RKO (cell line): Measurements from ENCODE around the gene CHMP2A.
"Not testable (repeated sequence)": the region's sequence is repeated elsewhere in the genome, so short reads cannot be mapped to it uniquely, and the experiment has no call there.

Experiments used
- DNase-seq: peaks from one replicate; pipeline ENCODE4 v3.0.0-alpha.2; 2016; ENCODE audit warnings: low spot score

The CHMP2A gene

DNA sequence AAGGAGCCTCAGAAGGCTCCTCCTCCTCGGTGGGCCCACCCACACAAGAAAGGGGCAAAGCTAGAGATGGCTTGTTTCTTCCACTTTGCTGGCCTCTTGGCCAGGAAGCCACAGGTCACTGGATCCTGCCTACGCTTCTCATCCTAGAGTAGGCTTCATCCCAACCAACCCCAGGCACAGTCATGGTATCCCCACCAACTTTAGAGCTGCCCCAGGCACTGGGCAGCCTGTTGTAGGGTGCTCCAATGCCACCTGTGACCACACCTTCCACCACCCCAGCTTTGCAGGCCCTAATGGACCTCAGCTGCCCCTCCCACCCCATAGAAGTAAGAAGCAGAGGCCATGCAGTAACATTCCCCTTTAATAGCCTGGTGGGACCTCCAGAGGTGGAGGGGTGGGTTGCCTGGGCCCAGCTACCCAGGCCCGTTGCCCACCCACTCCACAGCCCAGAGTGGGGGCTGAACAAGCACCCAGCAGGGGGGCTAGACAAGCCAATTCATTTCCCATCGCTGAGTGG lies 522 bp upstream of the CHMP2A start:
- DNase-seq: no peak

DNA sequence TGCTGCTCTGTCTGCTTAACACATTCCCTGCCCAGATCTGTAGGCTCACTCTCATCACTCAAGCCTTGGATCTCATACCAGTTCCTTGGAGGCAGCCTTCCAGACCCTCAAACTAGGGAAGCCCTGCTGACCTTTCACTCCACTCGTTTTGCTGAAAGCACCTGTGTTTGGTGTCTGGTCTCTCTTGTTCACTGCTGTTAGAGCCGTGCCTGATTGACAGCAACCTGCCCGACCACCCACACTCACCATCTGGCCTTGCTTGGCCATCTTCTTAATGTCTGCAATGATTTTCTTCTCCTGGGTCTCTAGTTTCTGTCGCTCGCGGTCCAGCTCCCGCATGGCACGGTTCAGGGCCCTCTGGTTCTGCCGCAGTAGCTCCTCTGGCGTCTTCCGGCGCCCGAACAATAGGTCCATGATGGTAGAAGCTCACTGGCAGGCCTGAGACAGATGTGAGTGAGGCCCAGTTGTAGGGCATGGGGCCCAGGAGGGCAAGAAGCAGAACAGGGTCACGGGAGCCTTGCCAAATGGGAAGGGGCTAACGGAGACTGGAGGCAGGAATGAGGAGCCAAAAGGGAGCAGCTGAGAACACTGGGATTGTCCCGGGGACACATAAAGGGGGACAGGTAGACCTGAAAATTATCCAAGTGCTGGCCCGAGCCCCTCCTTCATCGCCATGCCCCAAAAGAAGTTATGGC lies 959 bp downstream of the CHMP2A start:
- no peak for DNase-seq

DNA sequence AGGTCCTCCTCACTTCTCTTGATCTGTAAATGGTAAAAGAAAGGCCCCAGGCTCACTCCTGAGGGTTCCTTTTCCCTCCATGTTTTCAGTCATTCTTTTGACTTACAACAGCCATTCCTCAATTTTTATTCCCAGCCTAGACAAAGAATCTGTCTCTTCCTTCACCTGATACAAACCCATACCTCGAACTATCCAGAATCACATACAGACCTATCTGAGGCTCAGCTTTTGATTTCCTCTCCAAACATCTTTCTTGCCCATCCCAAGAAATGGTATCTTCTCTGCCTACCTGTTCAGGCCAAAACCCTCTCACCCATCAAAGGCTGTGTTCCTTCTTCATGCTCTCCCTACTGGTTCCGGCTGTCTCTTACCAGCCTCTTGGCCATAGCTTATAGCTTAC lies 2.2 kb downstream of the CHMP2A start:
- DNase-seq: no peak

DNA sequence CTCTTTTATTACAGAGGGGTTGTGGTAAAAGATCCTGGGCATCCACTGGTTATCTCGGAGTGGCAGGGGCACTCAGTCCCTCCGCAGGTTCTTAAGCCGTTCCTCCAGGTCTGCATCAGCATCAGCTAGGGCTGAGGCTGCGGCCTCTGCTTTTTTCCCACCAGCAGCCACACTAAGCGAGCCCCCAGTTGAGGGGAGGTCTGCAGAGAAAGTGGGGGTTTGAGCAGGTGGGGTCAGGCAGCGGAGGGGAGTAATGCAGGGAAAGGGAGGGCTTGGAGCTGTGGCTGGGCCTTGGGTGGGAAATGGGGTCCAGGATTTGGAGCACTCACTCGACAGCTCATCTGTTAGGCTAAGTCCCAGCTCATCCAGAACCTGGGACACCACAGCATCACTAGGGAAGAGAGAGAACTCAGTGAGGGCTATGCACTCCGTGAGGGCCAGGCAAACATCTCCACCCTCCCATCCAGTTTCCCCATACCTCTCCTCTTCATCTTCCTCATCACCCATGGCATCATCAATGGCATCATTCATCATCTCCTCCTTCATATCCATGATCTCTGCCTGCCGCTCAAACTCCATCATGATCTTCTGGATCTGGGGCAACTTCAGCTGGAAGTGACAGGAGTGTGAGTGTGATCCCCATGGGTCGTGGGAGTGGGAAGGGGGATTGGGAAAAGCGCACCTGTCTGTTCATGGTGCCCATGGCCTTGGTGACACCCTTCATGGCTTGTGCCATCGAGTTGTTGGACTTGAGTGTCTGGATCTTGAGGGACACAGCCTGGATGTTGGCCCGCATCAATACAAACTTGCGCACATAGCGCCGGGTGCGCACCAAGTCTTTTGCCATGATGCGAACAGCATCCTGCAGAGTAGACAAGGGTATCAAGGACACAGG lies 3.1 kb downstream of the CHMP2A start:
- DNase-seq: no peak

DNA sequence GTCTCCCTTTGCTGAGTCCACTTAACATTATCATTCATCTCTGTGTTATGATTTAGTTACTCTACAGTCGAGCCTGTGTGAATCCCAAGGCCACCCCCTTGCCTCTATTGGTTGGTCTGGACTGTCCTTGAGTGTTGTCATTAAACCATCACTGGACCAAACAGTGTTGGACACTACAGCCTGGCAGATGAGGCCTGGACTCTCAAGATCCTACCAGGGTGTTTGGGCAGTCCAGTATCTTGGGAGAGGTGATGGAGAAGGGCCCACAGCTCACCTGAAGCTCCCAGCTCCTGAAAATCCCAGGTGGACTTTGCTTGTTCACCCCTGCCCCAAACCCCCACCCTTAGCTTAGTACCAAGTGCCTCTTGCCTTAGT lies 3.8 kb downstream of the CHMP2A start:
- no peak for DNase-seq

DNA sequence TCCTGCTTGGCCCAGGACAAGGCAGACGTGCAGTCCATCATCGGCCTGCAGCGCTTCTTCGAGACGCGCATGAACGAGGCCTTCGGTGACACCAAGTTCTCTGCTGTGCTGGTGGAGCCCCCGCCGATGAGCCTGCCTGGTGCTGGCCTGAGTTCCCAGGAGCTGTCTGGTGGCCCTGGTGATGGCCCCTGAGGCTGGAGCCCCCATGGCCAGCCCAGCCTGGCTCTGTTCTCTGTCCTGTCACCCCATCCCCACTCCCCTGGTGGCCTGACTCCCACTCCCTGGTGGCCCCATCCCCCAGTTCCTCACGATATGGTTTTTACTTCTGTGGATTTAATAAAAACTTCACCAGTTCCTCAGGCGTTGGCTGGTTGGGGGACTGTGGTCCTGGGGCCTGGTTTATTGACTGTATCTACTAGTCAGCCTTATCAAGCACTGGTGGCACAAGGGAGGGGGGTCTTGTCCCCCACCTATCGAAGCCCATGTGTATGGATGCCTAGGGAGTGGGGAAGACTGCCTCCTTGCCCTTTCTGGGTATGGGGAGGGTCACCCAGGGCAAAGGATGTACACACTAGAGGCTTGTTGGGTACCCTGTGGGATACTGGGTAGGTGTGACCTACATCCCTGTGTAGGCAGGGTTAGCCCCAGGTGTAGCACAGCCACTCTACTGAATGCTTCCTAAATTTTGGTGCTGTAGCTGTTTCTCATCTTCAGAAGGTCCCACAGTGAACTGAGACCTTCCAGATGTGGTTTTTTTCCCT lies 4.4 kb downstream of the CHMP2A start:
- DNase-seq: no peak

DNA sequence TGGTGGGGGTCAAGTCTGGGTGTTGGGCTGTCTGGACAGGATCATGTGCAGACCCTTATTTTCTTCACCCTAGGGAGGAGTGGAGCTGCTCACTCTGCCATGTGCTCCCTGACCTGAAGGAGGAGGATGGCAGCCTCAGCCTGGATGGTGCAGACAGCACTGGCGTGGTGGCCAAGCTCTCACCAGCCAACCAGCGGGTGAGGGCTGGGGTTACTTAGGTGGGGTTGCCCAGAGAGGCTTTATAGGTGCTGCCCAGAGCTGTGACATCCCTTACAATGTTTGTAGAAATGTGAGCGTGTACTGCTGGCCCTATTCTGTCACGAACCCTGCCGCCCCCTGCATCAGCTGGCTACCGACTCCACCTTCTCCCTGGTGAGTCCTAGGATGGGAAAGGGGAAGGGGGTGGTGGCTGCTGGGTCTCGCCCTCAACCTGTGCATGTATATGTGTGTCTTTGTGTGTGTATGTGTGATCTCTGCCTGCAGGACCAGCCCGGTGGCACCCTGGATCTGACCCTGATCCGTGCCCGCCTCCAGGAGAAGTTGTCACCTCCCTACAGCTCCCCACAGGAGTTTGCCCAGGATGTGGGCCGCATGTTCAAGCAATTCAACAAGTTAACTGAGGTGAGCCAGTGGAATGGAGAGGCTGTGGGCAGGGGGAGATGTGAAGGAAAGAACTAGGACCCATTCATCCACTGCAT lies 5.1 kb downstream of the CHMP2A start:
- DNase-seq: no peak

DNA sequence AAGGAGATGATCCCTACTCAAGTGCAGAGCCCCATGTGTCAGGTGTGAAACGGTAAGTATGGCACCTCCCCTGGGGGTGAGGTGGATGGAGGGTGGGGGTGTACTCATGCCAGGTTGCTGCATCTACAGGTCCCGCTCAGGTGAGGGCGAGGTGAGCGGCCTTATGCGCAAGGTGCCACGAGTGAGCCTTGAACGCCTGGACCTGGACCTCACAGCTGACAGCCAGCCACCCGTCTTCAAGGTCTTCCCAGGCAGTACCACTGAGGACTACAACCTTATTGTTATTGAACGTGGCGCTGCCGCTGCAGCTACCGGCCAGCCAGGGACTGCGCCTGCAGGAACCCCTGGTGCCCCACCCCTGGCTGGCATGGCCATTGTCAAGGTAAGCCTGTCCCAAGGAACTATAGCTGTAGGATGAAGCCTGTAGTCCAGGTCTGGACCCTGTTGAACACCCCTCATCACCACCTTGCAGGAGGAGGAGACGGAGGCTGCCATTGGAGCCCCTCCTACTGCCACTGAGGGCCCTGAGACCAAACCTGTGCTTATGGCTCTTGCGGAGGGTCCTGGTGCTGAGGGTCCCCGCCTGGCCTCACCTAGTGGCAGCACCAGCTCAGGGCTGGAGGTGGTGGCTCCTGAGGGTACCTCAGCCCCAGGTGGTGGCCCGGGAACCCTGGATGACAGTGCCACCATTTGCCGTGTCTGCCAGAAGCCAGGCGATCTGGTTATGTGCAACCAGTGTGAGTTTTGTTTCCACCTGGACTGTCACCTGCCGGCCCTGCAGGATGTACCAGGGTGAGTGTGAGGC lies 5.8 kb downstream of the CHMP2A start:
- no peak for DNase-seq

DNA sequence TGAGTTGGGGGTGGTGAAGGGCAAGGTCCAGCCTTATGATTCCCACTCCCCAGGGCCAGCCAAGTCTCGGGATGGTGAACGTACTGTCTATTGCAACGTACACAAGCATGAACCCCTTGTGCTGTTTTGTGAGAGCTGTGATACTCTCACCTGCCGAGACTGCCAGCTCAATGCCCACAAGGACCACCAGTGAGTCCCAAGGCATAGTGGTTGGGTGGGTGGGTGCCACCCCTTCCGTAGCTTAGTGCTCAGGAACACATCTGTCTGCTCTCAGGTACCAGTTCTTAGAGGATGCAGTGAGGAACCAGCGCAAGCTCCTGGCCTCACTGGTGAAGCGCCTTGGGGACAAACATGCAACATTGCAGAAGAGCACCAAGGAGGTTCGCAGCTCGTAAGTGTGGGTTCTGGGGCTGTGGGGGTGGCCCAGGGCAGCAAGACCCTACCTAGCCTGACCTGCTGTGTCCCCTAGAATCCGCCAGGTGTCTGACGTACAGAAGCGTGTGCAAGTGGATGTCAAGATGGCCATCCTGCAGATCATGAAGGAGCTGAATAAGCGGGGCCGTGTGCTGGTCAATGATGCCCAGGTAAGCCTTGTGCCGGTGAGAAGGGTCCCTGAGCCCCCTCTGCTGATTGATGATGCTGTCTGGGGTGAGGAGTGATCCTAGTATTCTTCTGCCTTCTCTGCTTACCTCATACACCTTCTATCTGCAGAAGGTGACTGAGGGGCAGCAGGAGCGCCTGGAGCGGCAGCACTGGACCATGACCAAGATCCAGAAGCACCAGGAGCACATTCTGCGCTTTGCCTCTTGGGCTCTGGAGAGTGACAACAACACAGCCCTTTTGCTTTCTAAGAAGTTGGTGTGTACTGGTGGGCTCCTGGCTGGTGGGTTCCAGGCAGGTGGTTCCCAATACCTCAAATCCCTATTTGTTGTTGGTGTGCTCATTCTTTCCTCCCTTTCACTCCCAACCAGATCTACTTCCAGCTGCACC lies 7.3 kb downstream of the CHMP2A start:
- DNase-seq: no peak

DNA sequence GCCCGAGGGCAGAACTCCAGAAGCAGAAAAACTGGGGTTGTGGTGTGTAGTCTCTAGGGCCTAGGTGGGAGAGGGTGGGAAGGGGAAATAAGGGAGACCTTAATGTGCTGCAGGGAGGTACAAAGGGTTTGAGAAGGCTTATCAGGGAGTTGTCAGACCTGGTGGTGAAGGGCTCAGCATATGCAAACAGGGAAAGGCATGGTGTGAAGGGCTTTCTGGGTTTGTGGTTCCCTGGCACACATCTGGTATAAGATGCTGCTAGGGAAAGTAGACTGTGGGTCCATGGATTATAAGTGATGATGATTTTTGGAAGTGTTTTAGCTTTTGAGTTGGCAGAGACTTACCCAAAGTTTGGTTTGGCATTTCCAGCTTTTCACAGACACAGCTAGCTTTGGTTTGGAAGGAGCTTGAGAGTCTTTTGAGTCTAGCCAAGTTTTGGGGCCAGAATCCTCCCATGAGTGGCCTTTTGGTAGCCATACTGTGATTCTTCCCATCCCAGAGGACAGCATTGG lies 8.8 kb downstream of the CHMP2A start:
- DNase-seq: no peak

DNA sequence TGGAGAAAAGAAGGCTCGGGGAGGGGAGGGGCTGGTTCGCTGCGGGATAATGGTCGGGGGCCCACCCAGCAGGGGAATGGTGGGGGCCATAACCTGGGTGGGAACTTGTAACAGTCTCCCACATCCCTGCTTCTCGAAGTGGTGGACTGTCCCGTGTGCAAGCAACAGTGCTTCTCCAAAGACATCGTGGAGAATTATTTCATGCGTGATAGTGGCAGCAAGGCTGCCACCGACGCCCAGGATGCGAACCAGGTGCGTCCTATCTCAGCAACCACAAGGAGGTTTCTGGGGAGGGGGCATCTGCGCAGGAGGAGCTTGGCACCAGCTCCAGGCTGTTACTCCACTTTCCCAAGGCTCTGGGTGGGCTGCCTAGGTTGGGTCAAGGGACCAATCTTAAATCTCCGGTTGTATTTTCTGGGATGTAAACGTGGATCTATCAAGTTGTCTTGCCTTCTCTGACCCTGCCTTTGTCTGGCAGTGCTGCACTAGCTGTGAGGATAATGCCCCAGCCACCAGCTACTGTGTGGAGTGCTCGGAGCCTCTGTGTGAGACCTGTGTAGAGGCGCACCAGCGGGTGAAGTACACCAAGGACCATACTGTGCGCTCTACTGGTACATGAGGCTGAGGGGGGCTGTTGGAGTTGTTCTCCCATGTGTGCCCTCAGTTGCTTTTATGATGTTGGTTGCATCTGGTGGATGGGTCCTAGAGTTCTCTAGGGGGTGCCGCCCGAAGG lies 9.5 kb downstream of the CHMP2A start:
- no peak for DNase-seq

DNA sequence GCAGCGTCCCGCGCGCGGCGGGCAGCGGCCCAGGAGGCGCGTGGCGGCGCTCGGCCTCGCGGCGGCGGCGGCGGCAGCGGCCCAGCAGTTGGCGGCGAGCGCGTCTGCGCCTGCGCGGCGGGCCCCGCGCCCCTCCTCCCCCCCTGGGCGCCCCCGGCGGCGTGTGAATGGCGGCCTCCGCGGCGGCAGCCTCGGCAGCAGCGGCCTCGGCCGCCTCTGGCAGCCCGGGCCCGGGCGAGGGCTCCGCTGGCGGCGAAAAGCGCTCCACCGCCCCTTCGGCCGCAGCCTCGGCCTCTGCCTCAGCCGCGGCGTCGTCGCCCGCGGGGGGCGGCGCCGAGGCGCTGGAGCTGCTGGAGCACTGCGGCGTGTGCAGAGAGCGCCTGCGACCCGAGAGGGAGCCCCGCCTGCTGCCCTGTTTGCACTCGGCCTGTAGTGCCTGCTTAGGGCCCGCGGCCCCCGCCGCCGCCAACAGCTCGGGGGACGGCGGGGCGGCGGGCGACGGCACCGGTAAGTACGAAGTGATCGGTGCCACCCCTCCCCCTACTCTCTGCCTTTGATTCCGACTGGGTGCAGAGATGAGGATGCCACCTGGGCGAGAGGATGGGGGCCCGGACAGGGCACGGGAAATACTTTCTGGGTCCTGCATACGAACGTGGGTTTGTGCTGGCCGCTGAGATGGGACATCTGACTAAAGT lies 10.2 kb downstream of the CHMP2A start:
- peak; percentile 65 for DNase-seq

DNA sequence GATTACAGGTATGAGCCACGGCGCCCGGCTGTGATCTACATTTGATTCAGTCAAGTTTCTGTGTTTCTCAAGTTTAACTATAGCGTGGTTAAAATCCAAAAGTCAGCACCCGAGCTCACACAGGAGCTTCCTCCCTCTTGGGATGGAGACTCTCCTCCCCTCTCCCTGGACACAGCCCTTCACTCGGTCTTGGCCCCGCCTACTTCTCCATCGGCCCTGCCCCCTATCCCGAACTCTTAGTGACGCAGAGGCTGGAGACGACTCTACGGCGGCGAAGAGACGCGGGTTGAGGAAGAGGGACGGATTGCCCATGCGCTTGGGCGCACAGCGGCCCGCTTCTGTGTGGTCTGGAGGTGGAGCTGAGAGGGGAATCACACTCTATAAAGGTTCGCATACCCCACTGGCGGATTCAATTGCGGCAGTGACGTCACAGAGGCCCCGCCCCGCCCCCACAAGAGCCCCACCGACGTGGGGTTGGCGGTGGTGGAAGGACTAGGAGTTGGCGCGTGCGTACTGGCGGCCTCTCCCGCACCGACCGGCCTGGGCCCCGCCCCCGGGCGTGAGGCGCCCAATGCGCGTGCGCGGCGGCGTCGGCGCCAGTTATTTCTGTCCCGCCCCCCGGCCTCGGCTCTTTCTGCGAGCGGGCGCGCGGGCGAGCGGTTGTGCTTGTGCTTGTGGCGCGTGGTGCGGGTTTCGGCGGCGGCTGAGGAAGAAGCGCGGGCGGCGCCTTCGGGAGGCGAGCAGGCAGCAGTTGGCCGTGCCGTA lies 10.9 kb downstream of the CHMP2A start, which contains the start of gene TRIM28:
Gene TRIM28 (plus strand): TSS at position 239 of the 765 bp plus-strand sequence. CDS start 694 bp downstream, outside the sequence.
- peak; percentile 99 for DNase-seq

DNA sequence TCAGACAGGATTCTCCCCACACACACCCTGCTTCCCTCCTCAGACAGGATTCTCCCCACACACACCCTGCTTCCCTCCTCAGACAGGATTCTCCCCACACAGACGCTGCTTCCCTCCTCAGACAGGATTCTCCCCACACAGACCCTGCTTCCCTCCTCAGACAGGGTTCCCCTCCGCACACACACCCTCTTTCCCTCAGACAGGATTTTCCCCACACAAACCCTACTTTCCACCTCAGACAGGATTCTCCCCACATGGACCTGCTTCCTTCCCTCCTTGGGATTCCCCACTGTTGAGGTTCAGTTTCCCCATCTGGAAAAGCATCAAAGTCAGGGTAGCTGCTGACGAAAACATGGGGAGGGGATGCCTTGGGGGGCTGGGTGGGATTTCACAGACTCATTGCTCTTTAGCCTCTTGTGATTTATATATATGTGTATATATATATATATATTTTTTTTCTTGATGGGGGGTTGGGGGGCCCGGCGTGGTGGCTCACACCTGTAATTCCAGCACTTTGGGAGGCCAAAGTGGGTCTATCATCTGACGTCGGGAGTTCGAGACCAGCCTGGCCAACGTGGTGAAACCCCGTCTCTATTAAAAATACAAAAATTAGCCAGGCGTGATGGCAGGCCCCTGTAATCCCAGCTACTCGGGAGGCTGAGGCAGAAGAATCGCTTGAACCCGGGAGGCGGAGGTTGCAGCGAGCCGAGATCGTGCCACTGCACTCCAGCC lies 12.1 kb downstream of the CHMP2A start:
- not testable (repeated sequence) for DNase-seq

DNA sequence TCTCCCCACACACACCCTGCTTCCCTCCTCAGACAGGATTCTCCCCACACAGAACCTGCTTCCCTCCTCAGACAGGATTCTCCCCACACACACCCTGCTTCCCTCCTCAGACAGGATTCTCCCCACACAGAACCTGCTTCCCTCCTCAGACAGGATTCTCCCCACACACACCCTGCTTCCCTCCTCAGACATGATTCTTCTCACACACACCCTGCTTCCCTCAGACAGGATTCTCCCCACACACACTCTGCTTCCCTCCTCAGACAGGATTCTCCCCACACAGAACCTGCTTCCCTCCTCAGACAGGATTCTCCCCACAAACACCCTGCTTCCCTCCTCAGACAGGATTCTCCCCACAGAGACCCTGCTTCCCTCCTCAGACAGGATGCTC lies 15.7 kb downstream of the CHMP2A start:
- DNase-seq: not testable (repeated sequence)
